ENCODE measurements around the gene WDR59. TPM values are rescaled to one million over a fixed set of nuclear protein-coding genes. Genes with fewer than 3 reads are reported as not detected.

WDR59 gene
- total and polyA plus RNA-seq, 2 experiments from 2014 or later: 38.7 to 54.5 TPM

DNA sequence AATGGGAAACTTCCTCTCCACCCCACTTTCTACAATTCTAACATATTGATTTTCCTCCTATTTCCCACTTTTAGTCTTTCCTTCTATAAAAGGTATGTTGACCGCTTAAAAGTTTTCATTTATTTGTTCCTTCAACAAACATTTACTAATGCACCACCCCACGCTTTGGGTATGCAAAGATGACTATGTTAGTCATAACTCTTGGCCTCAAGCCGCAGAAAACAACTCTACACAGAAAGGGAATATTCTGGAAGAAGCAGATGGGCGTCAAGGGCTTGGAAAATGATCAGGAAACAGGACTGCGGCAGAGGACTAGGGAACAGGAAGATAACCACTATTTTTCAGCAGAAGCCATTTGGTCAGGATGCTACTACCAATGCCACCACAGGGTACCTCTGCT lies 153.5 kb downstream of the WDR59 start:
- Histone ChIP-seq H4K20me1 (replicated peaks; ENCODE audit: insufficient read depth) (no peaks in the 10 kb centered on the region), H3K36me3 (ENCODE audit: insufficient read depth) (no peaks in the 10 kb centered on the region), H3K4me1 (ENCODE audit: insufficient read depth) (no peaks in the 10 kb centered on the region), H3F3A (replicated peaks; ENCODE audit: low read depth) (no peaks in the 10 kb centered on the region), H3K4me2 (no peak overlapping the region), H3K4me3 (no peak overlapping the region), H3K27me3 (ENCODE audit: insufficient read depth) (no peaks in the 10 kb centered on the region), H3K27ac (ENCODE audit: low read depth) (no peak overlapping the region), H3K79me2 (replicated peaks; ENCODE audit: insufficient read depth) (no peaks in the 10 kb centered on the region), H3K9me2 (ENCODE audit: insufficient read depth) (no peaks in the 10 kb centered on the region), H2AFZ (no peak overlapping the region)
- Mint-ChIP-seq H3K4me1 (peaks cover 5% of the 10 kb centered on the region; the same call in 1 of the 3 replicates), H3K9me3 (no peaks in the 10 kb centered on the region), H3K27me3 (ENCODE audit: insufficient read depth, low read depth, poor library complexity) (peaks cover 4% of the 10 kb centered on the region), H3K36me3 (ENCODE audit: low read depth) (no peaks in the 10 kb centered on the region), H3K27ac (no peak overlapping the region), H3K4me3 (no peak overlapping the region)
- no peak for TF ChIP-seq STAT1 (IDR thresholded peaks at IDR 0.05; ENCODE audit: unreplicated experiment)
- DNase-seq (ENCODE audit: low spot score) (no peak), ATAC-seq (no peak)

DNA sequence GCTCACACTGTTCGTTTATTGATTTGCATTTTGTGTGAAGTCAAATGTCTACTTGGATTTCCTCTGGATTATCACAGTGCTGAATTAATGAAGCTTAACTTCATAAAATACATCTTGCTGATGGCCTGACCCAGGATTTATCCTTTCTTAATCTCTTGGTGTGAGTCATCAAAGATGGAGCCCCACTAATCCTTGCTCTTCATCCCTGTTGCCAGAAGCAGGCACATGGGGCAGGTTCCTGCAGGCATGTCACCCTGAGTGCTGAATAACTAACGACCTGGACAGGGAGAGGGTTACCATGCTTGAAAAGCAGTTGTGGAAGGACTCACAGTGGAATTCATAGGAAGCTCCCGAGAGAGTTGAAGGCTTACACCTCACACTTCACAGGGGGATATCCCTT lies 154.3 kb downstream of the WDR59 start:
- no peaks in the 10 kb centered on the region for H3K36me3 Mint-ChIP-seq (ENCODE audit: low read depth)
- H3K27ac Mint-ChIP-seq: no peak overlapping the region; the same call in 1 of the 2 replicates

More for the DNA sequence above, 154.3 kb downstream of the WDR59 start:
- Histone ChIP-seq H3K9me2 (ENCODE audit: insufficient read depth) (no peaks in the 10 kb centered on the region), H3F3A (replicated peaks; ENCODE audit: low read depth) (no peaks in the 10 kb centered on the region), H3K4me1 (ENCODE audit: insufficient read depth) (no peaks in the 10 kb centered on the region), H4K20me1 (replicated peaks; ENCODE audit: insufficient read depth) (no peaks in the 10 kb centered on the region), H3K4me3 (no peak overlapping the region), H3K79me2 (replicated peaks; ENCODE audit: insufficient read depth) (no peaks in the 10 kb centered on the region), H2AFZ (no peak overlapping the region), H3K4me2 (no peak overlapping the region), H3K36me3 (ENCODE audit: insufficient read depth) (no peaks in the 10 kb centered on the region), H3K27me3 (ENCODE audit: insufficient read depth) (no peaks in the 10 kb centered on the region), H3K27ac (ENCODE audit: low read depth) (no peak overlapping the region)
- ATAC-seq: no peak
- H3K27me3 Mint-ChIP-seq (ENCODE audit: insufficient read depth, low read depth, poor library complexity): peaks cover 4% of the 10 kb centered on the region
- peaks cover 9% of the 10 kb centered on the region; the same call in 1 of the 3 replicates for H3K4me1 Mint-ChIP-seq
- H3K4me3 Mint-ChIP-seq: no peak overlapping the region
- DNase-seq (ENCODE audit: low spot score): no peak
- TF ChIP-seq EZH2phosphoT487 (IDR thresholded peaks at IDR 0.05; ENCODE audit: unreplicated experiment) (no peak), NANOG (IDR thresholded peaks at IDR 0.05; ENCODE audit: borderline replicate concordance) (no peak), CREB1 (CRISPR knock-in tag; IDR thresholded peaks at IDR 0.05; ENCODE audit: low read depth) (no peak), STAT1 (IDR thresholded peaks at IDR 0.05; ENCODE audit: unreplicated experiment) (no peak), ZNF331 (CRISPR knock-in tag; IDR thresholded peaks at IDR 0.05; ENCODE audit: low read depth) (no peak), POLR2AphosphoS5 (IDR thresholded peaks at IDR 0.05; ENCODE audit: low read depth) (no peak)
- TF ChIP-seq, protein P1, sequence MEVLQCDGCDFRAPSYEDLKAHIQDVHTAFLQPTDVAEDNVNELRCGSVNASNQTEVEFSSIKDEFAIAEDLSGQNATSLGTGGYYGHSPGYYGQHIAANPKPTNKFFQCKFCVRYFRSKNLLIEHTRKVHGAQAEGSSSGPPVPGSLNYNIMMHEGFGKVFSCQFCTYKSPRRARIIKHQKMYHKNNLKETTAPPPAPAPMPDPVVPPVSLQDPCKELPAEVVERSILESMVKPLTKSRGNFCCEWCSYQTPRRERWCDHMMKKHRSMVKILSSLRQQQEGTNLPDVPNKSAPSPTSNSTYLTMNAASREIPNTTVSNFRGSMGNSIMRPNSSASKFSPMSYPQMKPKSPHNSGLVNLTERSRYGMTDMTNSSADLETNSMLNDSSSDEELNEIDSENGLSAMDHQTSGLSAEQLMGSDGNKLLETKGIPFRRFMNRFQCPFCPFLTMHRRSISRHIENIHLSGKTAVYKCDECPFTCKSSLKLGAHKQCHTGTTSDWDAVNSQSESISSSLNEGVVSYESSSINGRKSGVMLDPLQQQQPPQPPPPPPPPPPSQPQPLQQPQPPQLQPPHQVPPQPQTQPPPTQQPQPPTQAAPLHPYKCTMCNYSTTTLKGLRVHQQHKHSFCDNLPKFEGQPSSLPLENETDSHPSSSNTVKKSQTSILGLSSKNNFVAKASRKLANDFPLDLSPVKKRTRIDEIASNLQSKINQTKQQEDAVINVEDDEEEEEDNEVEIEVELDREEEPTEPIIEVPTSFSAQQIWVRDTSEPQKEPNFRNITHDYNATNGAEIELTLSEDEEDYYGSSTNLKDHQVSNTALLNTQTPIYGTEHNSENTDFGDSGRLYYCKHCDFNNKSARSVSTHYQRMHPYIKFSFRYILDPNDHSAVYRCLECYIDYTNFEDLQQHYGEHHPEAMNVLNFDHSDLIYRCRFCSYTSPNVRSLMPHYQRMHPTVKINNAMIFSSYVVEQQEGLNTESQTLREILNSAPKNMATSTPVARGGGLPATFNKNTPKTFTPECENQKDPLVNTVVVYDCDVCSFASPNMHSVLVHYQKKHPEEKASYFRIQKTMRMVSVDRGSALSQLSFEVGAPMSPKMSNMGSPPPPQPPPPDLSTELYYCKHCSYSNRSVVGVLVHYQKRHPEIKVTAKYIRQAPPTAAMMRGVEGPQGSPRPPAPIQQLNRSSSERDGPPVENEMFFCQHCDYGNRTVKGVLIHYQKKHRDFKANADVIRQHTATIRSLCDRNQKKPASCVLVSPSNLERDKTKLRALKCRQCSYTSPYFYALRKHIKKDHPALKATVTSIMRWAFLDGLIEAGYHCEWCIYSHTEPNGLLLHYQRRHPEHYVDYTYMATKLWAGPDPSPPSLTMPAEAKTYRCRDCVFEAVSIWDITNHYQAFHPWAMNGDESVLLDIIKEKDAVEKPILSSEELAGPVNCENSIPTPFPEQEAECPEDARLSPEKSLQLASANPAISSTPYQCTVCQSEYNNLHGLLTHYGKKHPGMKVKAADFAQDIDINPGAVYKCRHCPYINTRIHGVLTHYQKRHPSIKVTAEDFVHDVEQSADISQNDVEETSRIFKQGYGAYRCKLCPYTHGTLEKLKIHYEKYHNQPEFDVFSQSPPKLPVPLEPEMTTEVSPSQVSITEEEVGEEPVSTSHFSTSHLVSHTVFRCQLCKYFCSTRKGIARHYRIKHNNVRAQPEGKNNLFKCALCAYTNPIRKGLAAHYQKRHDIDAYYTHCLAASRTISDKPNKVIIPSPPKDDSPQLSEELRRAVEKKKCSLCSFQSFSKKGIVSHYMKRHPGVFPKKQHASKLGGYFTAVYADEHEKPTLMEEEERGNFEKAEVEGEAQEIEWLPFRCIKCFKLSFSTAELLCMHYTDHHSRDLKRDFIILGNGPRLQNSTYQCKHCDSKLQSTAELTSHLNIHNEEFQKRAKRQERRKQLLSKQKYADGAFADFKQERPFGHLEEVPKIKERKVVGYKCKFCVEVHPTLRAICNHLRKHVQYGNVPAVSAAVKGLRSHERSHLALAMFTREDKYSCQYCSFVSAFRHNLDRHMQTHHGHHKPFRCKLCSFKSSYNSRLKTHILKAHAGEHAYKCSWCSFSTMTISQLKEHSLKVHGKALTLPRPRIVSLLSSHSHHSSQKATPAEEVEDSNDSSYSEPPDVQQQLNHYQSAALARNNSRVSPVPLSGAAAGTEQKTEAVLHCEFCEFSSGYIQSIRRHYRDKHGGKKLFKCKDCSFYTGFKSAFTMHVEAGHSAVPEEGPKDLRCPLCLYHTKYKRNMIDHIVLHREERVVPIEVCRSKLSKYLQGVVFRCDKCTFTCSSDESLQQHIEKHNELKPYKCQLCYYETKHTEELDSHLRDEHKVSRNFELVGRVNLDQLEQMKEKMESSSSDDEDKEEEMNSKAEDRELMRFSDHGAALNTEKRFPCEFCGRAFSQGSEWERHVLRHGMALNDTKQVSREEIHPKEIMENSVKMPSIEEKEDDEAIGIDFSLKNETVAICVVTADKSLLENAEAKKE (CRISPR knock-in tag; IDR thresholded peaks at IDR 0.05): no peak
- TF ChIP-seq, protein P2, sequence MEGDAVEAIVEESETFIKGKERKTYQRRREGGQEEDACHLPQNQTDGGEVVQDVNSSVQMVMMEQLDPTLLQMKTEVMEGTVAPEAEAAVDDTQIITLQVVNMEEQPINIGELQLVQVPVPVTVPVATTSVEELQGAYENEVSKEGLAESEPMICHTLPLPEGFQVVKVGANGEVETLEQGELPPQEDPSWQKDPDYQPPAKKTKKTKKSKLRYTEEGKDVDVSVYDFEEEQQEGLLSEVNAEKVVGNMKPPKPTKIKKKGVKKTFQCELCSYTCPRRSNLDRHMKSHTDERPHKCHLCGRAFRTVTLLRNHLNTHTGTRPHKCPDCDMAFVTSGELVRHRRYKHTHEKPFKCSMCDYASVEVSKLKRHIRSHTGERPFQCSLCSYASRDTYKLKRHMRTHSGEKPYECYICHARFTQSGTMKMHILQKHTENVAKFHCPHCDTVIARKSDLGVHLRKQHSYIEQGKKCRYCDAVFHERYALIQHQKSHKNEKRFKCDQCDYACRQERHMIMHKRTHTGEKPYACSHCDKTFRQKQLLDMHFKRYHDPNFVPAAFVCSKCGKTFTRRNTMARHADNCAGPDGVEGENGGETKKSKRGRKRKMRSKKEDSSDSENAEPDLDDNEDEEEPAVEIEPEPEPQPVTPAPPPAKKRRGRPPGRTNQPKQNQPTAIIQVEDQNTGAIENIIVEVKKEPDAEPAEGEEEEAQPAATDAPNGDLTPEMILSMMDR (conservative IDR thresholded peaks at IDR 0.05; ENCODE audit: low read depth in 2 of 2): no peak
- TF ChIP-seq, protein P3, sequence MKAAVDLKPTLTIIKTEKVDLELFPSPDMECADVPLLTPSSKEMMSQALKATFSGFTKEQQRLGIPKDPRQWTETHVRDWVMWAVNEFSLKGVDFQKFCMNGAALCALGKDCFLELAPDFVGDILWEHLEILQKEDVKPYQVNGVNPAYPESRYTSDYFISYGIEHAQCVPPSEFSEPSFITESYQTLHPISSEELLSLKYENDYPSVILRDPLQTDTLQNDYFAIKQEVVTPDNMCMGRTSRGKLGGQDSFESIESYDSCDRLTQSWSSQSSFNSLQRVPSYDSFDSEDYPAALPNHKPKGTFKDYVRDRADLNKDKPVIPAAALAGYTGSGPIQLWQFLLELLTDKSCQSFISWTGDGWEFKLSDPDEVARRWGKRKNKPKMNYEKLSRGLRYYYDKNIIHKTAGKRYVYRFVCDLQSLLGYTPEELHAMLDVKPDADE (IDR thresholded peaks at IDR 0.05): no peak
- H3K9me3 Mint-ChIP-seq: no peaks in the 10 kb centered on the region
